ENCODE measurements around the gene USP16.

The USP16 gene

DNA sequence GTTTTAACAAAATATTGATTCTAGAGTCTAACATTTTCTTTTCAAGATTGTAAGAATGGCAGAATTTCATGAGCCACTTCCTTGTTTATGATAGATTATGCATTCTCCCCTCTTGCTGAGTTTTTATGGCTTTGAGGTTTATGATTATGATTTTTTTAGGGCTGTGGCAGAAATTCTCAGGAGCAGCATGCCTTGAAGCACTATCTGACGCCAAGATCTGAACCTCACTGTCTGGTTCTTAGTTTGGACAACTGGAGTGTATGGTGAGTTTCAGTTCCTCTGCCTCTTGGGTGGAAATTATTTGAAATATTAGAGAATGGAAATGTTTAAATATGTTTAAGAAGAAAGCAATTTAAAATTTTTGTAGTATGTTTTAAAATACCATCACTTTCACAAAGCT is 10.2 kb downstream of the USP16 start:
- no peak for DNase-seq

DNA sequence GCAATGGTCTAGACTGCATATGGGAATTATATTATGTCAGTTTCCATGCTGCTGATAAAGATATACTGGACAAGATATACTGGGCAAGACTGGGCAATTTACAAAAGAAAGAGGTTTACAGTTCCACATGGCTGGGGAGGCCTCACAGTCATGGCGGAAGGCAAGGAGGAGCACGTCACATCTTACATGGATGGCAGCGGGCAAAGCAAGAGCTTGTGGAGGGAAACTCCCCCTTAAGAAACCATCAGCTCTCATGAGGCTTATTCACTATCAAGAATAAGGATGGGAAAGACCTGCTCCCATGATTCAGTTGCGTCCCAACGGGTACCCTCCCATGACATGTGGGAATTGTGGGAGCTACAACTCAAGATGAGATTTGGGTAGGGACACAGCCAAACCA is 27.8 kb downstream of the USP16 start:
- DNase-seq, result no peak

DNA sequence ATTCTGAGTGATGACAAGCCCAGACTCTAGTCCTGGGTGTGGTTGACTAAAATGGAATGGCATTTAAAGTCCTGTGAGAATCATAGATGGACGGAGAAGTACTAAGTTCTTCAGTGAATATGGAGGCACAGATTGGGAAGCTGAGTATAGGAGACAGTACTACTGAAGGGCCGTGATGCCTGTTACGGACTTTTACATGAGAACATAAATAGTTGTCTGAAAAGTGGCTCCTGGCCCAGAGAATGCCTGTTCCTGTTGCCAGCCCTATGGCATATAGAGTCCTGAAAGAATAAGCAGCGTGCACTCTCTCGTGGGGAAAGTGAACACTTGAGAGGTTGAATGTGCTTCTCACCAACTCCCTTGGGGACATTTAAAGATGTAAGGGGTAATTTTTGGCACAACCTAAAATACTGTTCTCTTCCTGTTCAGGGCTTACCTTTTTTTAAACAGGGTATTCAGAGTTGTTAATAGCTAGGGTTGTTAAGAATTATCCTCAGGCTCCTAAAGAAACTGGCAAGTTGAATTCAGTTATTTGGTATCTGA is 28.6 kb downstream of the USP16 start:
- no peak for DNase-seq

DNA sequence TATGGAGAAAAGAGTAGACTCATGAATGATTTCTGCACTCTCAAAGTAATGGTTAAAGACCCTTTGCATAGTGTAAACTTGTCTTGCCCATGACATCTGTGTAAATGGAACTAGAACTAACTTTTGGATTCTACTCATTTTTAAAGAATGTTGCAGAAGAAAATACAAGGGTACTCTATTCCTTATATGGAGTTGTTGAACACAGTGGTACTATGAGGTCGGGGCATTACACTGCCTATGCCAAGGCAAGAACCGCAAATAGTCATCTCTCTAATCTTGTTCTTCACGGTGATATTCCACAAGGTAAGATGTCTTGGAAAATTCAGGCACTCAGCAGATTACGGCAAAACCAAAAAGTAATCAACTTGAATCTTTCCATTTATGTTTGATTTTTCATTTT is 29.2 kb downstream of the USP16 start:
- no peak for DNase-seq

DNA sequence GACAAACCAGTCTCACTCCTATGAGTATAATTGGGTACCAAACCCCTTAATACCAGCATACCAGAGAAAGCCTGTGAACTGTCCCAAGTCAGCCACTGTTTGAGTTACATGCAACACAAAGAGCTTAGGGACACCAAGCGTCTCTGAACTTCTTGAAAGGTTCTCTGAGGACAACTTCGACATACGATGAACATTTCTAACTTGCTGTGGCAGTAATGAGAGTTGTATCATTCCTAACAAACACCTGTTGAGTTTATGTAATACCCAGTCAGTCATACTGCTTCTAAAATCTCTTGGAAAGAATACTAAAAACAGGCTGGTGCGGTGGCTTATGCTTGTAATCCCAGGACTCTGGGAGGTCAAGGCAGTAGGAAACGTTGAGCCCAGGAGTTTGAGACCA is 30.6 kb downstream of the USP16 start:
- DNase-seq, result no peak

DNA sequence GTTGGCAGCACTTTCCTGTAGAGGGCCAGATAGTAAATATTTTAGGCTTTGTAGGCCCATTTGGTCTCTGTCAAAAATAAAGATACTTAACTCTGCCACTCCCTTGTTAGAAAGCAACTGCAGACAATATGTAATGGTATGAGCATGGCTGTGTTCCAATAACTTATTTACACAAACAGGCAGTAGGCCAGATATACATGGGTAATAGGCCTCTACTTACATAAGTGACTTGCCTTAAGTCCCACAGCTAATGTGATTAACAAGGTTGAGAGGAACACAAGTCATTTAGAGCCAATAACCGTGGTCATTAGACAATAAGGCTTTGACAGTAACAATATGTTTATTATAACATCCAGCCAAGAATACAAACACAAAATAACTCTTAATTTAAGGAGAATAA is 31.5 kb downstream of the USP16 start:
- DNase-seq, result no peak

DNA sequence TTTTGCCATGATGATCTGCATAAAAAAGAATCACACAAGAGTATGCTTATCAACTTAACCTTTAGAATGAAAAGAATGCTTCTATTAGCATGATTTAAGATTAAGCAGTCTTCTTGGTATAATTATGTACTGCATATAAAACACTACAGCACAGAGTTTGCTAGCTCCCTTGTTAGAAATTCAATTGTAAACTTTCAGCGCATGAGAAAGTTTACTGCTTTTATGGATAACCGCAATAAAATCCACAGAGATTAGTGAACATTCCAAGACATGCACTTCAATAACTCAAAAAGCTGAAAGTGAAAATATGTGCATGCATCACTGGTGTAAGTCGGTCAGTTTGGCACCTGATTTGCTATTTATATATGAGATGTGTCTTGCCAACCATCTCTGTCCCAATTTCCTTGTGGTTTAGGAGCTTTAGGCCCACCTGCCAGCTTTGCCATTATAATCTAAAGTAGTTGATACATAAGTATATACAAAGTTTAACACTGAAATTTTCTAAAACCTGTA is 32.1 kb downstream of the USP16 start:
- DNase-seq, result no peak

DNA sequence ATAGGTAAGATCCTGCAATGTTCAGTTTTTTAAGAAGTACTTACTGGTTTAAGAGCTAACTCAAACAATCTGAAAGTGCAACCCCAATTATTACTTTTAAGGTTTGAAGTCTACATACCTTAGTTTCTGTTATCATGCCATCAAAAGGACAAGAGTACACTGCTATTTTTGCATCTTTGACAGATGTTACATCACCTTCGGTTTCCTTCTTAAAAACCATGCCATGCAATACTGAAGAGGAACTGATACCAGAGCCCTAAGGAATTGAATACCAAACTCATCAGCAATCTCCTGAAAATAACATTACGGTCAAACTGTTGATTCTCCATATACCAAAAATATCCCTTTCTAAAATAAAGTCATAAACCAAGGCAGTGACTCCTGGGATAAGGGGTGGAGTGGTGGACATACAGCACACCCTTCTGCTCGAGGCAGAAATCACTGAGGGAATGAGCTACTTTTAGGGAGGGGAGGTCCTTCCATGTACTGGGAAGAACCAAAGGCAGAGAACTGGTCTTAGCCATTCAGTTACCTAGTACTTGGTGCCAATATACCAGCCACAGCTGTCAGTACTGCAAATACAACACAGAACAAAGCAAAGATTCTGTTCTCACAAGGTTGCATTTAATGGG is 40.5 kb downstream of the USP16 start:
- DNase-seq, result no peak

DNA sequence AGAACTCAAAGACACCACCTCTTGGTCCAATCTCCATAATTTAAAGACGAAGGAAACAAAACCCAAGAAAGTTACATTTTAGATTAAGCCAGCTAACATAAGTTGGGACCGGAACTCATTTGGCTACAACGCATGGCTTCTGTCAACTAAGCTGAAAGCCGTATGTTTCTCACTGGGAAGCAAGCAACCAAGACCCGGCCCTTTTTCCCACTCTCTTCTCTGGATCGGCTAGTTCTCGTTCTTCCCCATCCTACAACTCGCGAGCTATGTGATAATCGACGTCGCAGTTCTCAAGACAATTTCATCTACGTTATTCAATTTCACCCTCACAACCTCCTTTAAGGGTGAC is 48.4 kb downstream of the USP16 start:
- no peak for DNase-seq

DNA sequence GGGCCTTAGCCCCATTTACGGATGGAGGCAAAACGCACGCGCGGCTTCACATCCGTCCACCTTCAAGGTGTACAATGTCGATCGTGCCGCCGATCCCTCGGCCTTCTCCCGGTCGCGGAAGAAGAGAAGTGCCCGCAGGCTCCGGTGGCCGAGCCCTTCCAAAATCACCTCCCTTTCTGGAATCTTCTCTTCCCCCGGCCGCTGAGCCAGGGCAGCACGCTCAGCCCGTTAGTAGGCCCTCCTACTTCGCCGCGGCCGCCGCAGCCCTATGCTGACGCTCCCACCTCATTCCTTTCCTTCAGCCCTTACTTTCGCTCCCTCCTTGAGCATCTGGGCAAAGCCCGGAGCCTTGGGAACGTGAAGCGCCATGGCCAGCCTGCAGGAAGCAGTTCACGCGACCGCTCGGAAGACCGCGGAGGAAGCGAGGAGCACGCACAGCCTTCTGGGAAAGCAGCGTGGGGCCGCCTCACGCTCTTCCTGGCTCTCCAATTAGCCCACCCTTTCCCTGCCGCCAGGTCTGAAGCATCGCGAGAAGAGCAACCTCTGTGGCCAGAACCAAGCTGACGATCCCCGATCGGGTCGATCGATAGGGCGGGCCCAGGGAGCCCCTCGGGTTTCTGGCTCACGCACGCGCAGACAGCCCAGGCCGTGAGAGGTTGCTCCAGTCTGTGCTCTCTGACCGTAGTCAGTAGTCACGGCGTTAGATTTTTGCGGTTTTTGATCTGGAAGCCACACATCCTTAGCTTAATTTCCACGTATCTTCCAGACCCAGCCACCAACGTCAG is 48.9 kb downstream of the USP16 start, which contains the start of gene CCT8:
CCT8 (minus strand) TSS at position 427 of the 785 bp plus-strand sequence; CDS start at position 369, 58 bp downstream.
- DNase-seq, result peak; percentile 98 to 99

DNA sequence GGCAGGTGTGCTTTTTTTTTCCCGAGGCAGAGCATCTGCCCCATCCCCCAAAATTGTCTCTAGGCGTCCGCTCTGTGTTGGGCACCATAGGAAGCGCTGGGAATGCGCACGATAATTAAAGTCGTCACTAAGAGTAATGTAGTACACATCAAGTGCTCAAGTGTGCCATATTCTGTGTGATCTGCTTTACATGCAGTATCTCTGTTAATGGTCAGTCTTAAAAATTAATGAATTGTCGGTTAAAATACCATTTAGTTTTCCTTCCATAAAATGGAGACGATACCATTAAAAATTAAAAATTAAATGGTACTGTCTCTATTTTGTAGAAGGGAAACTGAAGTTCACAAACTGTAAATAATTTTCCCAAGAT is 49.5 kb downstream of the USP16 start:
- no peak for DNase-seq

DNA sequence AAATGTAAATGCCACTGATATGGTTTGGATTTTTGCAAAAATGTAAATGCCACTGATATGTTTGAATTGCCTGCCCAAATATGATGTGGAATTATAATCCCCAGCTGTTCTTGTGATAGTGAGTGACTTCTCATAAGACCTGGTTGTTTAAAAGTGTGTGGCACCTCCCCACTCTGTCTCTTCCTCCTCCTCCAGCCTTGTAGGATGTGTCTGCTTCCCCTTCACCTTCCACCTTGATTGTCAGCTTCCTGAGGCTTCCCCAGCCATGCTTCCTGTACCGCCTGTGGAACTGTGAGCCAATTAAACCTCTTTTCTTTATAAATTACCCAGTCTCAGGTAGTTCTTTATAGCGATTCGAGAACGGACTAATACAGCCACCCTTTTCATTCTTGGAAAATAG is 50.3 kb downstream of the USP16 start:
- no peak for DNase-seq

DNA sequence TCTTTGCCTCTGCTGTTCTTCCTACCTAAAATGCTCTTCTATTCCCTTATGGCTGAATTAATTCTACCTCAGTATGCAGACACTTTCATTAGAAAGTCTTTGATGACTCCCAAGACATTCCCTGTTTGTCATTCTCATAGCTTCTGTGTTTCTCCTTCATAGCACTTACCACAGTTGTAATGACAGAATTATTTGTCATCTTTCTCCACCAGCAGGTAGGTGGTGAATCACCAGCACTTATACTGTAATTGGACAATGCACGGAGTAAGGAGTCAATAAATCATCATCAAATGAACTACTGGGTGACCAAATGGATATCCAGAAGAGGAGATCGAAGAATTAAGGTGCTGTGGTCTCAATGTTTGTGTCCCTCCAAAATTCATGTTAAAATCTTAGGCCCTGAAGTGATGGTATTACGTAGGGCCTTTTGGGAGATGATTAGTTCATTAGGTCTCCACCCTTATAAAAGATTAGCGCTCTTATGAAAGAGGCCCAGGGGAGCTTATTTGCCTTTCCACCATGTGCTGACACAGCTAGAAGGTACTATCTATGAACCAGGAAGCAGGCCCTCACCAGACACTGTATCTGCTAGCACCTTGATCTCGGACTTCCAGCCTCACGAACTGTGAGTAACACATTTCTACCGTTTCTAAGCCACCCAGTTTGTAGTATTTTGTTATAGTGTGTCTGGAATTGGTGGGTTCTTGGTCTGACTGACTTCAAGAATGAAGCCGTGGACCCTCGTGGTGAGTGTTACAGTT is 51.4 kb downstream of the USP16 start:
- no peak for DNase-seq

DNA sequence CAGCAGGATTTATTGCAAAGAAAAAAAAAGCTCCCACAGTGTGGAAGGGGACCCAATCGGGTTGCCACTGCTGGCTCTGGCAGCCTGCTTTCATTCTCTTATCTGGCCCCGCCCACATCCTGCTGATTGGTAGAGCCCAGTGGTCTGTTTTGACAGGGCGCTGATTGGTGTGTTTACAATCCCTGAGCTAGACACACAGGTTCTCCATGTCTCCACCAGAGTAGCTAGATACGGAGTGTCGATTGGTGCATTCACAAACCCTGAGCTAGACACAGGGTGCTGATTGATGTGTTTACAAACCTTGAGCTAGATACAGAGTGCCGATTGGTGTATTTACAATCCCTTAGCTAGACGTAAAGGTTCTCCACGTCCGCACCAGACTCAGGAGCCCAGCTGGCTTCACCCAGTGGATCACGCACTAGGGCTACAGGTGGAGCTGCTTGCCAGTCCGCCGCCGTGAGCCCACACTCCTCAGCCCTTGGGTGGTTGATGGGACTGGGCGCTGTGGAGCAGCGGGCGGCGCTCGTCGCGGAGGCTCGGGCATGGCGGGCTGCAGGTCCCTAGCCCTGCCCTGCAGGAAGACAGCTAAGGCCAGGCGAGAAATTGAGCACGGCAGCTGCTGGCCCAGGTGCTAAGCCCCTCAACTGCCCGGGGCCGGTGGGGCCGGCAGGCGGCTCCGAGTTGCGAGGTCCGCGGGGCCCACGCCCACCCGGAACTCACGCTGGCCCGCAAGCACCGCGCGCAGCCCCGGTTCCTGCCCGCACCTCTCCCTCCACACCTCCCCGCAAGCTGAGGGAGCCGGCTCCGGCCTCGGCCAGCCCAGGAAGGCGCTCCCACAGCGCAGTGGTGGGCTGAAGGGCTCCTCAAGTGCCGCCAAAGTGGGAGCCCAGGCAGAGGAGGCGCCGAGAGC is 52.5 kb downstream of the USP16 start:
- DNase-seq, result peak; percentile 63 to 67

DNA sequence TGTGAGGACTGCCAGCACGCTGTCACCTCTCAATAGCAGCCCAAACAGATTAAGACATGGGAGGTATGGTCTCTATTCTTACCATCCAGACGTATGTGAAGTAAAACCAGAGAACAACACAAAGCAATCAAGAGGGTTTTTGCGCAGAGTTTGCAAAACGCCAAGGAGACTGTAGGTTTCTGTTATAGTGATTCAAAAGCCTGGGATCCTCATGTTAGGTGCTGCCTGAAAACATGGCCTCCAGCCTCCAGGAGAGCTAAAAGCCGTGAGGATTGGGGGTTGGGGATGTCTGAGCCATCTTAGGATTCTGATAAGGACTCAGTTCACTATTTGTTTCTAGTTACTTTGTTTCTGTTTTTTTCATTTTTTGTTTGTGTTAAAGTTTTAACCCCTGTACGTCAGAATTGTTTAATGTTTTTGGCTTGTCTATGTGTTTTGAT is 53.2 kb downstream of the USP16 start:
- no peak for DNase-seq

DNA sequence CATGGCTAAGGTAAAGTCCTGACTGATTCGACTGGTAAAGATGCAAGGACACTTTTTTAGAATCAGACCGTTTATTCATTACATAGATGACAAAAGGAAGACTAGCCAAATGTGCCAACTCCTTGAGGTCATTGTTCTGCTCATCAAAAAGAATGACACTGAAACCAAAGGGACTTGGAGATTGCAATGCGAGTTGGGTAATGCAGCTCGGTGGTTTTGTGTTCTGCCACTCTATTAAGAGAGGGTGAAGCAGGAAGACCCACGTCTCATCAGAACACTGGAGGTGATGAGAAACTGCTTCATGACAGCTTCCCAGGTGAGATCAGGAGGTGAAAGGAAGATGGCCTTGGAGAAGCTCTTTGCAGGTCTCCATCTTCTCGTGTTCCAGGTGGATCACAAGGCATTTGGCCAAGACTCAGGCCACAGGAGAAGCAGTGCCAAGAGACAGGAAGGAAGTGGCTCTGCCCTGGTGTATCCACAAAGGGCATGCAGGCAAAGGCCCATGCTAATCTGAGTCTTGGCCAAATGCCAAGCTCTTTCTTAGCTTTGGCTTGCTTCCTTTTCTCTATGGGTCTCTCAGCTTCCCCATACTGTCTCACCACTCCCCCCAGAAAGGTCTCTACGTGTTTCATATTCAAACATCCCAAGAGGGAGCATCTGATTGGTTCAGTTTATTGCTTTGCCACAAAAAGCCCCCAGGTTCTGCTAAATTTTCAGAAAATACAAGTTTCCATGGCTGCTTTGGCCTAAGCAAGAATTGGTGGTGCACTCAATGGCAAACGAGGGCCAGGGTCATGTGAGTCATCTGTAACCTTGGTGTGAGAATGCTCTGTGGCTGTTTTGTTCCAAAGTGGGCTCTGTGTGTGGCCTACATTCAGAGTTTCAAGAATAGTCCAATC is 54.6 kb downstream of the USP16 start:
- DNase-seq, result peak; percentile 9 to 15

DNA sequence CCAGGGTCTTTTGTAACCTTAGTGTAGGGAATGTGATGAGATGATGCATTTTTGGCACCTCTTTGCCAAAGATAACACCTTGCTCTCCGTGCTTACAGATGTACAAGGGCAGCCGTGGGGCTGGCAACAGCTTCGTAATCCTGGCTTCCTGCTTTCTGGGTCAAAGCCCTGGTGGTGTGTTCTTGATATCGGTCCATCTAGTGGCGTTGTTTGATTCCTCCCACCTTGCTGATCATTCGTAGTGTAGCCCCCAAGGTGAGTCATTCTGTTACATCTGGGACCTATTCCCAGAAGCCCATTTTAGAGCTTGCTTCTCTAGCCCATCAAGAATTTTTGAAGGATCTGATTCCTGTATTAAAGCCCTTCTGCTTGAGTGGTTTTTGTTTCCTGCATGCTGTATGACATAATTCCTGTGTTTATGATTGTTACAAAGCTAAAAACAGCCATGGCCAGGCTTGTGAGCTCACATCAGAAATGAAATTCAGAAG is 56.0 kb downstream of the USP16 start:
- DNase-seq, result no peak

DNA sequence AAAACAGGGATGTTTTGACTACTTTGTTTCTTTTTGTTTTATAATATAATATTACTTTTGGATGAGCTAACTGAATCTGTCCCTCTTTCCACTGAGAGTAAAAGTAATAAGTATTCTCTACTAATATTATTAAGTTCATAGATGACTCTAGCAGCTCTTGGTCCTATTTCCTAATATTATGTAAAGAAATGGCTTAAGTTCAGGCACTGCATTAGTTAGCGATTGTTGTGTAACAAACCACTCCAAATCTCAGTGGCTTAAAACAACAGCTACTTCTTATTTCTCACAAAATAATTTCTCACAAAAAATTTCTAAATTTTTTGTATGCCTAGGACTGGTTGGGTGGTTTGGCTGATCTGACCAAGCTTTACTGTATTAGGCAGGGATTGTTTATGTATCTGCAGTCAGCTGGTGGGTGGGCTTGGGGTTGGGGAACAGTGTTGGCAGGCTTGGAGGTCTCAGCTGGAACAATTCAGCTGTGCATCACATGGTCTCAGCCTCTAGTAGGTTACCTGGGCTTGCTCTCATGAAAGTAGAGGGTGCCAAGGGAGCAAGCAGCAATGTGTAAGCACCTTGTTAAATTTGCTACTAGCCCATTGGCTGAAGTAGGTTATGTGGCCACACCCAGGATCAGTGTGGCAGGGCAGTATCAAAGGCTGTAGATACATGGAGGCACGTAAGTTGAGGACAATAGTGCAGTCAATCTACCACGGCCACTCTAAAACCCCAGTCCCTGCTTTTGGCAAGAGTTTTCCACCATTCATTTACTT is 57.8 kb downstream of the USP16 start:
- no peak for DNase-seq

DNA sequence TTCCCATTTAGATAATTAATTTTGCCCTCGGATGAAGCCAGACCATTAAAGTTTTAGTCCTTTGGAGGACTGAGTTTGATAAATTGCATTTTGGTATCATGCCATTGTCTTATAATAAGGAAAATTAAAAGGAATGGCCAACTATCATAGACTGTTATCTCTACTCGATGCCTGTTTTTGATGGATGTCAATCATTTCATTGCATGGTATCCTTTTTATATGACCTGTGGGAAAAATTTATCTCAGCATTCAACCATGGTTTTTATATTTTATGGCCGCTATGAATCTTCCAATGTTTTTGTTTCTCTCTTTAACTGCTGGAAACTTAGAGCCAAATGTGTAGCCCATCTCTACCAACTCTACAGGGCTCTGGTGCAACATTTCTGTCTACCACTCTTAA is 58.8 kb downstream of the USP16 start:
- no peak for DNase-seq

DNA sequence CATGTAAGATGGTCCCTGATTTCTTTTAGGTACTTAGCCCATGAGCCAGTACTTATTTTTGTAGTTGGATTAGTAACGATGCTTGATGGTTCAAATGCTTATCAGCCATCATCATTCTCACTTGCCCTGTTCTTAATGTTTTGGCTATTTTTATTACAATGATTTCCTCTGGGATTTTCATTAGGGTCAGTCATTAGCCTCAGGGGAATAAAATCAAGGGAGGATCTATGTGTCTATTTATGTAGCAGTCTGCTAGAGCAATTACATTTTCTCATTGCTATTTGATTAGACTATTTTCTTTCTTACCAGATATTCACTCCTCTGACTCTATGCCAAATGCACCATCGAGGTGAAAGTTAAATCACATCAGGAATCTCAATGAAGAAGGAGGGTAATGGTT is 59.9 kb downstream of the USP16 start:
- no peak for DNase-seq

Data from activated CD4-positive, alpha-beta T cell treated with anti-CD3 and anti-CD28 coated beads, Interleukin-2, amount 50 U/mL, for 4 hours (primary cell).